ENCODE measurements around the gene EIF4G1. TPM values are rescaled to one million over a fixed set of nuclear protein-coding genes. Genes with fewer than 3 reads are reported as not detected.

The EIF4G1 gene
- total and polyA plus RNA-seq, 2 of the 8 experiments (the other 6 are each of a cell fraction or from before 2014, with no cell fraction given) = 318 to 473 TPM

DNA sequence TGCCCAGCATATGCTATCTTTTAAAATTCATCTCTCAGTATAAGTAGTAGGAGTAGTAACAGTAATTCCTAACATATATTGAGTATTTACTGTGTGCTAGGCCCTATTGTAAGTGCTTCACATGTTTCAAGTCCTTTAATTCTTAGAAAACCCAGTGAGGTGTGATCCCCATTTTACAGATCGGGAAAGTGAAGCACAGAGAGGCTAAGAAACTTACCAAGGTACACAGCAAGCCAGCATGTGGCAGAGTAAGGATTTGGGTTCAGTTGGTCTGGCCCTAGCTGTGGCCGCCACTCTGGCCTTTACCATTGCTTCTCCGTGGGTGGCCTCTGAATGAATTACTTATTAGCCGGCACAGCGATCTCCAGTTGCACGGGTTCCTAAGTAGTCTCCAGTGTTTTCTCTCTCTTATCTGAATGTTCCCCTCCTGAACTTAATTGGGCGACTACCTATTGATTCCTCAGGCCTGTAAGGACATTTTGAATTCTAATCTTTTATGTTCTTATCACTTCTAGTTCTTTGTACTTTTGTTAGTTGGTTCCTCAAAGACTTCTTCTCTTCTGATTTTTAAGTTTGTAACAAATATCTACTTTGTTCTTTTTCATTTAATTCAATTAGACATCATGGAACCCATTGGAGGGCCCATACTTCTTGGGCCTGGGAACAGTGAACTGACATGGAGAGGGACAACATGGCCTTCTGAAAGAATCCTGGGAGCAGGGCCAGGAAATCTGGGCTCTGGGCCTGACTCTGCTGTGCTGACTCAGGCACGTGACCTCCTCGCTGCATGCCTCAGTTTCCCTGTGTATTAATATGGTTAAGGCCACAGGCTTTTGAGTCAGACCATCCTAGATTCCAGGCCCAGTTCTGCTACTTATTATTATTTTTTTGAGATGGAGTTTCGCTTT, 35.4 kb downstream of the EIF4G1 start:
- H3K36me3 ChIP-seq (ENCODE audit: control insufficient read depth in 2 of 4, insufficient read depth in 4 of 4, low read length in 3 of 4) = peaks cover 4 to 18% (median 10%) of the 10 kb centered on the region in 4 experiments; a peak in 7 of 8 replicates
- H4K20me1 ChIP-seq (replicated peaks in 1 of 2; ENCODE audit: control insufficient read depth in 1 of 2, insufficient read depth in 2 of 2, low read length in 2 of 2) = peaks cover 0 to 14% of the 10 kb centered on the region in 2 experiments
- H3K4me1 ChIP-seq (replicated peaks in 1 of 4; ENCODE audit: control insufficient read depth in 3 of 4, insufficient read depth in 4 of 4, low read length in 3 of 4) = peaks cover 0 to 10% (median 8%) of the 10 kb centered on the region in 4 experiments; a peak in 6 of 7 replicates
- no peak overlapping the region for H2AK5ac ChIP-seq (ENCODE audit: low read depth, low read length)
- DNase-seq (ENCODE audit: low read depth in 1 of 2, low spot score in 2 of 2) (no peak), FAIRE-seq (no peak)
- CTCF ChIA-PET (ENCODE audit: partially characterized antibody) = interaction anchor here (1.2 to 6.8 kb wide), 5 partner anchors 6 to 191 kb away, joined by 3 to 49 read pairs (median 4); partner anchors contain the start of gene CHRD
- no peaks in the 10 kb centered on the region; the same call in 1 of the 2 replicates for H3K79me1 ChIP-seq (ENCODE audit: low read depth, low read length)
- no peak overlapping the region for H4K91ac ChIP-seq (replicated peaks; ENCODE audit: insufficient read length, low read length)
- no peak overlapping the region for H3K23ac ChIP-seq (ENCODE audit: insufficient read length)
- no peak overlapping the region for H2BK5ac ChIP-seq (ENCODE audit: low read depth, low read length)
- H3K27ac ChIP-seq (ENCODE audit: low read depth, low read length) = no peak overlapping the region
- no peak overlapping the region for H3K4ac ChIP-seq (replicated peaks; ENCODE audit: insufficient read length, low read depth, low read length)
- no peak overlapping the region for H3K9ac ChIP-seq (replicated peaks in 1 of 4; ENCODE audit: extremely low read depth in 1 of 4, low read depth in 3 of 4, low read length in 3 of 4)
- no peak overlapping the region for H2BK20ac ChIP-seq (ENCODE audit: low read length)
- no peaks in the 10 kb centered on the region for H3K9me3 ChIP-seq (ENCODE audit: insufficient read depth in 2 of 2, low read depth in 1 of 2, low read length in 1 of 2)
- POLR2A ChIA-PET (ENCODE audit: partially characterized antibody) = interaction anchor here (1.3 to 3.2 kb wide), 4 partner anchors 9 to 26 kb away, joined by 4 to 23 read pairs (median 5); partner anchors contain the start of gene FAM131A
- no peak overlapping the region for H3K4me2 ChIP-seq (ENCODE audit: insufficient read depth in 1 of 2, low read depth in 2 of 2, low read length in 2 of 2)
- no peak overlapping the region for H3K56ac ChIP-seq (replicated peaks; ENCODE audit: insufficient read length, low read depth, low read length)
- H4K8ac ChIP-seq (ENCODE audit: extremely low read depth, insufficient read depth, low read length) = no peak overlapping the region
- no peak overlapping the region for H4K5ac ChIP-seq (ENCODE audit: insufficient read length, low read depth, low read length)
- no peak overlapping the region for H3K14ac ChIP-seq (ENCODE audit: insufficient read length)
- H3K18ac ChIP-seq (ENCODE audit: extremely low read depth, low read length) = no peak overlapping the region
- H2BK15ac ChIP-seq (ENCODE audit: low read length) = no peak overlapping the region
- H3K27me3 ChIP-seq (replicated peaks in 1 of 4; ENCODE audit: control insufficient read depth in 3 of 4, extremely low read depth in 1 of 4, insufficient read depth in 3 of 4, low read length in 3 of 4) = no peaks in the 10 kb centered on the region
- no peaks in the 10 kb centered on the region for H3K79me2 ChIP-seq (ENCODE audit: control insufficient read depth in 1 of 2, insufficient read depth in 2 of 2, low read length in 2 of 2)
- no peak overlapping the region for H2BK12ac ChIP-seq (ENCODE audit: low read depth, low read length)
- no peak overlapping the region for H2BK120ac ChIP-seq (replicated peaks; ENCODE audit: low read depth, low read length)
- no peak overlapping the region for H3K4me3 ChIP-seq (ENCODE audit: extremely low read depth in 1 of 4, insufficient read depth in 2 of 4, low read depth in 3 of 4, low read length in 4 of 4)
- H3K23me2 ChIP-seq (ENCODE audit: low read depth, low read length) = no peaks in the 10 kb centered on the region
- 92% methylated on average over 10 of the region's 10 CpGs; no CpG with 5 or more reads in 1 of the 2 experiments for WGBS, 2 experiments (ENCODE audit: extremely low coverage in 1 of 2, insufficient coverage in 1 of 2, insufficient read length in 1 of 2, insufficient replicate concordance in 2 of 2, low coverage in 1 of 2, low lambda C conversion rate in 2 of 2, missing lambda C conversion rate in 1 of 2)
- H2AFZ ChIP-seq (ENCODE audit: low read length) = no peak overlapping the region
- no peak for TF ChIP-seq NANOG (IDR thresholded peaks at IDR 0.05; ENCODE audit: insufficient read depth, low read depth, low read length, poor library complexity, severe bottlenecking)
- no peak for TF ChIP-seq CEBPB (IDR thresholded peaks at IDR 0.05; ENCODE audit: low read depth, low read length)
- TF ChIP-seq RFX5 (IDR thresholded peaks at IDR 0.05; ENCODE audit: borderline replicate concordance, low read depth, low read length) = no peak
- TF ChIP-seq POLR2A (IDR thresholded peaks at IDR 0.05; ENCODE audit: control extremely low read depth in 1 of 2, low read depth in 2 of 2, low read length in 2 of 2) = no peak
- no peak for TF ChIP-seq CREB1 (IDR thresholded peaks at IDR 0.05)
- no peak for TF ChIP-seq EZH2 (IDR thresholded peaks at IDR 0.05; ENCODE audit: low read depth, low read length, severe bottlenecking)

Measured in H1 (cell line).